Ammon's horn (tissue), 1 donor: Measurements from ENCODE around the gene ERBB2.
A peak's percentile ranks its signal among the peaks of the same experiment; 100 is the strongest.

ENCODE experiments used
- DNase-seq: peaks from one replicate; pipeline ENCODE4 v3.0.0-alpha.2; 2016; ENCODE audit warnings: low spot score

Gene ERBB2

DNA sequence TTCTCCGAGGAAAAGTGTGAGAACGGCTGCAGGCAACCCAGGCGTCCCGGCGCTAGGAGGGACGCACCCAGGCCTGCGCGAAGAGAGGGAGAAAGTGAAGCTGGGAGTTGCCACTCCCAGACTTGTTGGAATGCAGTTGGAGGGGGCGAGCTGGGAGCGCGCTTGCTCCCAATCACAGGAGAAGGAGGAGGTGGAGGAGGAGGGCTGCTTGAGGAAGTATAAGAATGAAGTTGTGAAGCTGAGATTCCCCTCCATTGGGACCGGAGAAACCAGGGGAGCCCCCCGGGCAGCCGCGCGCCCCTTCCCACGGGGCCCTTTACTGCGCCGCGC lies at the start of gene ERBB2:
Gene ERBB2 (plus strand): TSS at position 247 of the 330 bp plus-strand sequence. CDS start 175 bp downstream, outside the sequence.
- peak; percentile 47 for DNase-seq

- DNase-seq: no peak
Measured at GRCh38 chr17:39650121-39650579, 49.7 kb upstream of the ERBB2 start.

DNA sequence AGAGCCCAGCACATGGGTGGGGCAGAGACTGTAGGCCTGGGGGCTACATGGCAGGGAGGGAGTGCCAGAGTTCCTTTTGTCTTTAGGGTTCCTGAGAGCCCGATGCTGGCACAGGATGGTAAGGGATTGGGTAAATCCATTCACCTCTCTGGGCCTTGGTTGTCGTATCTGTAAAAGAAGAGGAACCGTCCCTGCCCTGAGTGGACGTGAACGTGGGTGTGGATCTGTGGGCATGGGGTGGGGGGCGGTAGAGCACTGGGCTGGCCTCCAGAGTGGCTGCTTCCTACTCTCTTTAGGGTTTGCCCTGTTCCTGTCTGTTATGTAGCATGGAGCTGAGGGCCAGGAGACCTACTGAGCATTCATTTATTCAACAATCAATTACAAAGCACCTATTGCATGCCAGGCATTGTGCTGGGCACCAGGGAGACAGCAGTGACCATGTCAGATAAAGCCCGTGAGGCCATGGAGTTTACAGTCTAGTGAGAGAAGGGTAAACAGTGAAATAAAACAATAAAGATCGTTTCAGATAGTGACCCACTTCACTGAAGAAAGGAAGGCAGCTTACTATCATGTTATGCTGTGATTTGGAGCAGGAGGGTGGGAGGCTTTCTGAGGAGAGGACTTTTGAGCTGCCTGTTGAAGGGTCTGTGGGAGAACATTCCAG lies 47.8 kb upstream of the ERBB2 start:
- DNase-seq: no peak

DNA sequence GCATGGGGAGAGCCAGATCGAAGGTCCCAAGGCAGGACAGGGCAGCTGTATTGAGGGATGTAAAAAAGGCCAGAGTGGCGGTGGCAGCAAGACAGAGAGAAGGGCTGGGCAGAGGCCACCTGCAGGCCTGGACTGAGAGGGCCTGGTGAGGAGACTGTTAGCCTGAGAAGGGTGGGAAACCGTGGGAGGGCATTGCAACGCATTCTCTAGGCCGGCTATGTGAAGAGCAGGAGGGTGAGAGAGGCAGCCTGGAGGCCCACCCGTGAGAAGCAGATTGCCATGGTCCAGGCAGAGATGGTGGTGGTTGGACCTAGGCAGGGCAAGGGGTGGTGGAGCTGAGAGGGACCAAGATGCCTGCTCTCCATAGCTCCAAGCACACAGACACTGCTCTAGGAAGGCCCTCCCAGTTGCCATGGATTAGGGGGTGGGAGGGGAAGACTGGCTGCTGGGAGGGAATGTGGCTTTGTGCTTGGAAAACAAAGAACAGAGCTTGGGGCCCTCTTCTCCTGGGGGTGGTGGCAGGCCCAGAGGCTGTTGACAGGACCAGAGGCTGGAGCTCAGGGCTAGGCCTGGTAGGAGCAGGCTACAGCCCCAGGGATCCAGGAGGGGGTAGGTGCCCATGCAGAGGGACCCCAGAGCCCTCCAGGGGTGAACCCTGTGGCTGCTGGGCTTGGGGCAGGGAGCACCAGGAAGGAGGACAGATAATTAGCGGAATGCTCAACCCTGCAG lies 47.1 kb upstream of the ERBB2 start:
- DNase-seq: peak; percentile 89

DNA sequence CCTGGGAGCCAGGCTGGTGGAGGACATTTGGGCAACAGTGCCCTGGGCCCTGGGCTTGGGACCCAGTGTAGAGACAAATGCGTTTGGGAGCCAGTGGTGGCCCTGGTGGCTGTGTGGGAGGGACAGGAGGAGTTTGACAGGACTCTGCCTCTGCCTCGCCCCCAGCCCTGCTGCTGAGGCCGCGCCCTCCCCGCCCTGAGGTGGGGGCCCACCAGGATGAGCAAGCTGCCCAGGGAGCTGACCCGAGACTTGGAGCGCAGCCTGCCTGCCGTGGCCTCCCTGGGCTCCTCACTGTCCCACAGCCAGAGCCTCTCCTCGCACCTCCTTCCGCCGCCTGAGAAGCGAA lies 46.6 kb upstream of the ERBB2 start:
- no peak for DNase-seq

GRCh38 chr17:39653662-39654331 lies 46.1 kb upstream of the ERBB2 start:
- peak; percentile 70 for DNase-seq

DNA sequence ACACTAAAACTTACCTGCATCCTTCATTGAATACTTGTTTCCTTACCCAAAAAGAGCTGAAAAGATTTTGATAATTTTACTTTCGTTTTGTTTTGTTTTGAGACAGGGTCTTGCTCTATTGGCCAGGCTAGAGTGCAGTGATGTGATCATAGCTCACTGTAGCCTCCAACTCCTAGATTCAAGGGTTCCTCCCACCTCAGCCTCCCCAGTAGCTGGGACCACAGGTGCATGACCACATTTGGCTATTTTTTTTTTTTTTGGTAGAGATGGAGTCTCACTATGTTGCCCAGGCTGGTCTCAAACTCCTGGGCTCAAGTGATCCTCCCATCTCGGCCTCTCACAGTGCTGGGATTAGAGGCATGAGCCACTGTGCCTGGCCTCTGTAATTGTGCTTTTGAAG lies 44.8 kb upstream of the ERBB2 start:
- no peak for DNase-seq

DNA sequence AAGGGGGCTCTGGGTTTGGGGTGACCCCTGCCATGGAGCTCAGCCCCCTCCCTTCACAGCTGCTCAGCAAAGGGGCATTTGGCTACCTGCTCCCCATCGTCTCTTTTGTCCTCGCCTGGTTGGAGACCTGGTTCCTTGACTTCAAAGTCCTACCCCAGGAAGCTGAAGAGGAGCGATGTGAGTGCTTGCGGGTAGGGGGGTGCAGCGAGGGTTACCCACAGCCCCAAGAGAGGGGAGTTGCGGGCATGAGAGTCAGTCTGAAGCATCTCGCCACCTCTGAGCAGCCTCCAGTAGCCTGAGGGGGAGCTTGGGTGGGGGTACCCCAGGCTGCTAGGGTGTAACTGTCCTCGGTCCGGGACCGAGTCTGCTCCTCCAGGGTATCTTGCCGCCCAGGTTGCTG lies 41.5 kb upstream of the ERBB2 start:
- no peak for DNase-seq

- DNase-seq: no peak
Measured at GRCh38 chr17:39658760-39659159, 41.1 kb upstream of the ERBB2 start.

GRCh38 chr17:39659279-39660010 lies 40.4 kb upstream of the ERBB2 start:
- DNase-seq: no peak

DNA sequence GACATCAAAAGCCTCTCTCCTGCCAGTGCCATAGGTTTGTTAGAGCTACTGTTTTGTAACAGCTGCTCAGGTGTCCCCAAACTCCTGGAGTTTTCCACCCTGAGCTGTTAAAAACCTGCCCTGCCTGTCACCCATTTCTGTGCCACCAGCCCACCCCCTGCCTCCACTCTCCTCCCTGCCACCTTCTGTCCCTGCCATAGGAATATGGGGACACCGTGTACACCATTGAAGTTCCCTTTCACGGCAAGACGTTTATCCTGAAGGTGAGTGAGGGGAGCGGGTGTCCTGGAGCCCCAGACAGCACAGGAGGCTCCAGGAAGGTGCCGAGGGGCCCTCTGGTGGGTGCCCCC lies 39.9 kb upstream of the ERBB2 start:
- DNase-seq: no peak

- DNase-seq: no peak
Measured at GRCh38 chr17:39660397-39661385, 39.2 kb upstream of the ERBB2 start.

GRCh38 chr17:39661744-39662541 lies 37.9 kb upstream of the ERBB2 start:
- no peak for DNase-seq

DNA sequence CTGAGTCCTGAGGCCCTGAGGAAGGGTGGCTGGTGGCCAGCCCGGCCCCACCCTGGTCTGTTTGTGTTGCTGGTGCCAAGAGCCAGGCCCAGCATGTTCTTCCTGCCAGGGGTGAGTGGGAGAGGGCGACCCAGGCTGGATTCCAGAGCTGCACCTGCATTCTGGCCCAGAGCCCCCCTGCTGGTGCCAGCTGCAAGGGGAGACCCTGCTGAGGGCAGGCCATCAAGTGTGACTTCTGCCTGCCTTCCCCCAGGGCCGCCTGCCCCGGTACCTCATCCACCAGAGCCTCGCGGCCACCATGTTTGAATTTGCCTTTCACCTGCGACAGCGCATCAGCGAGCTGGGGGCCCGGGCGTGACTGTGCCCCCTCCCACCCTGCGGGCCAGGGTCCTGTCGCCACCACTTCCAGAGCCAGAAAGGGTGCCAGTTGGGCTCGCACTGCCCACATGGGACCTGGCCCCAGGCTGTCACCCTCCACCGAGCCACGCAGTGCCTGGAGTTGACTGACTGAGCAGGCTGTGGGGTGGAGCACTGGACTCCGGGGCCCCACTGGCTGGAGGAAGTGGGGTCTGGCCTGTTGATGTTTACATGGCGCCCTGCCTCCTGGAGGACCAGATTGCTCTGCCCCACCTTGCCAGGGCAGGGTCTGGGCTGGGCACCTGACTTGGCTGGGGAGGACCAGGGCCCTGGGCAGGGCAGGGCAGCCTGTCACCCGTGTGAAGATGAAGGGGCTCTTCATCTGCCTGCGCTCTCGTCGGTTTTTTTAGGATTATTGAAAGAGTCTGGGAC lies 37.1 kb upstream of the ERBB2 start:
- DNase-seq: no peak

DNA sequence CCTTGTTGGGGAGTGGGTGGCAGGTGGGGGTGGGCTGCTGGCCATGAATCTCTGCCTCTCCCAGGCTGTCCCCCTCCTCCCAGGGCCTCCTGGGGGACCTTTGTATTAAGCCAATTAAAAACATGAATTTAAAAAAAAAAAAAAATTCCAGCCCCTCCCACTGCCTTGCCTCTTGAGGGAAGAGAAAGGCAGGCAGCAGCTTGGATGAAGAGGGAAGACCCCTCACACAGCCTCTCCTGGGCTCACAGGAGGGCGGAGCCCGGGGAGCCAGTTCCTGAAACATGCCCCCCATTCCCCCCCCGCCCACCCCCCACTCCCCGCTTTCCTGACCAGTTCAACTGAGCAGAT lies 36.5 kb upstream of the ERBB2 start:
- DNase-seq: no peak

- DNase-seq: no peak
Measured at GRCh38 chr17:39663688-39664580, 35.9 kb upstream of the ERBB2 start.

DNA sequence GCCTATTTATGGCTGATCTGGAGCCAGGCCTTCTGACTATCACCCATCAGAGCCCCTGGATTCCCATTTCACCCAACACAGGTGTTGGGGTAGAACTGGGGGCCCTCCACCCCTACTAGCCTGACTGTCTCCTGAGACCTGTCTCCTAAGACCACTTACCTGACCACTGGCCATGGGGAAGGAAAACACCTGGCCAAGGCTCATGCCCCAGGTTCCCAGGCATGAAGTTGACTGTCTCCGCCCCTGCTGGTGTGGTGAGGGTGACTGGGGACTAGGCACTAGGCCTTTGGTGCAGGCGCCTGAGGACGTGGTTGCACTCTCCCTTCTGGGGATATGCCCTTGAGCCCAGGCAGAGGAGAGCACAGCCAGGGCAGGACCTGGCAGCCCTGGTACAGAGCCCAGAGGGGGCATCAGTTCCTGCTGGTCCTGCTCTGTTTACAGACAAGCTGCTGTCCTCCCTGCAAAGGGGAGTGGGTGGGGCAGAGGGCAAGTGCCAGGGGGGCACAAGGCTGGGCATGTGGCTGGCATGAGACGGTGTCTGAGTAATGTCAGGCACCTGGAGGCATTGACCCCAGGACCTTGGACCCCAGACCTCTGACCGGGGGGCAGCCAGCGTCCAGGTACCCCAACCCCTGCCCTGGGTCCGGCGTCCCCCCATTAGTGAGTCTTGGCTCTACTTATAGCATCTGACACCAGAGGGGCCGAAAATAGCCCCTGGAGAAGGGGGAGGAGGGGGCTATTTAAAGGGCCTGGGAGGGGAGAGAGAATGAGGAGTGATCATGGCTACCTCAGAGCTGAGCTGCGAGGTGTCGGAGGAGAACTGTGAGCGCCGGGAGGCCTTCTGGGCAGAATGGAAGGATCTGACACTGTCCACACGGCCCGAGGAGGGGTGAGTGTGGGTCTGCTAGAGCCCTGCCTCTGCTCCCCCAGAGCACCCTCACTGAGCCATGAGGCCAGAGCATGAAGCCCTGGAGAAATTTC lies 35.0 kb upstream of the ERBB2 start, which contains the start of gene TCAP:
Gene TCAP (plus strand): TSS at position 769 of the 981 bp plus-strand sequence. CDS start 11 bp downstream, at position 780.
- DNase-seq: no peak
